Measurements from ENCODE around the gene PNMA6E. TPM values are rescaled to one million over a fixed set of nuclear protein-coding genes. Genes with fewer than 3 reads are reported as not detected.

Gene PNMA6E
- total RNA-seq, 3 donors from 2014 or later = not detected

DNA sequence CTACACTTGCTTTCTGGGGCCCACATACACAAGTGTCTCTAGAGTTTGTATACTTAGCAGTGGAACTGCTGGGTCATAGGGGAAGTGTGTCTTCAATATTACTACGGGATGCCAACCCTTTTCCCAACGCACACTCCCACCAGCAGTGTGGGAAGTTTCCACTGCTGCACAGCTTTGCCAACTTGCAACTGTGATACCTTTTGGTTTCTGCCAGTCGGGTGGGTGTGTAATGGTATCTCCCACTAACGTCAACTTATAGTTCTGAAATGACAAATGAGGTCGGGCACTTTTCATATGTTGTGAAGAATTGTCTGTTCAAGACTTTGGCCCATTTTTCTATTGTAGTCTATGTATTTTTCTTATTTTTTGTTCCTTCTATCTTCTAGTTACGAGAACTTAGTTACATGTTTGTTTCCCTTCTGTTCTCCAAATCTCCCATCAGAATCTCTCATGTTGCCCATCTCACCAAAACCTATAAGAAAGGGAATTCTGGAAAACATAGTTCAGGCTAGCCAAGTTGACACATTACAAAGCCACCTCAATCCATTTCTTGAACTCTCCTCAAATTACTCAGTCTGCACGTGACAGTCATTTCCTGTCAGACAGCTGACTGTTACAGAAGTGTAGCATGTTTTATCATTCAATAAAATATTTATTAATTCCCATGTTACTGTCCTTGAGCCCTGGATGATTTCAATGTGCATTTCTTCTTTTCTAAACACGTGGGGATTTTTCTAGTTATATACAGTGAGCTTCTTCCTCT is 30.7 kb downstream of the PNMA6E start:
- DNase-seq (no peak), ATAC-seq (no peak)
- no peak overlapping the region for H3K4me3 ChIP-seq
- no peaks in the 10 kb centered on the region for H3K4me1 ChIP-seq (ENCODE audit: low read depth)
- no peaks in the 10 kb centered on the region for H3K36me3 ChIP-seq (ENCODE audit: low read depth)
- H3K9me3 ChIP-seq = no peaks in the 10 kb centered on the region
- intact Hi-C loops (cut with DNase I, micrococcal nuclease) = no loop called here
- no peak for TF ChIP-seq CTCF (IDR thresholded peaks at IDR 0.05)

DNA sequence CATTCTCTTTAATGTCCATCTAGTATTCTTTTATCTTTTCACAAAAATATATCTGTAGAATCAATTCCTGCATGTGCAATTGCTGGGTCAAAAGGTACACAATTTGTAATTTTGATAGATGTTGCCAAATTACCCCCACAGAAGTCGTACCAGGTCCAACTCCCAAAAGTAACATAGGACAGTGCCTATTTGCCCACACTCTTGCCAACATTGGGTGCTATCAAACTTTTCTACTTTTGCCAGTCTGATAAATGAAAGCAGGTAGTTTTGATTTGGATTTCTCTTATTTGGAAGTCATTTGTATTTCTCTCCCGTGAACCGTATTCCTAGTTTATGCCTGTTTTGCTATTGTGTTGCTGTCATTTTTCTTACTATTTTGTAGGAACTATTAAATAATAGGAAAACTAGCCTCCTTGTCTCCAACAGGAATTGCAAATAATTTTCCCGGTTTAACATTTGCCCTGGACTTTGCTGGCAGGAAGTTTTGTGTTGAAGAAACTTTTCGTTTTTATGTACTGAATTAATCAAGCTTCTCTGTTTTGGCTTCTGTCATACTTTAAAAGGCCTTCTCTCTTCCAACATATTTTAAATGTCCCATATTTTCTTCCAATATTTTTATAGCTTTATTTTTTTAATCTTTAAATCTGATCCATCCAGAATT is 34.1 kb downstream of the PNMA6E start:
- Histone ChIP-seq H3K36me3 (ENCODE audit: low read depth) (no peaks in the 10 kb centered on the region), H3K4me3 (no peak overlapping the region), H3K4me1 (ENCODE audit: low read depth) (no peaks in the 10 kb centered on the region), H3K9me3 (no peaks in the 10 kb centered on the region)
- ATAC-seq = no peak
- DNase-seq = no peak
- intact Hi-C loops (cut with DNase I, micrococcal nuclease) = no loop called here
- no peak for TF ChIP-seq CTCF (IDR thresholded peaks at IDR 0.05)

- no peaks in the 10 kb centered on the region for H3K4me1 ChIP-seq (ENCODE audit: low read depth)
- no peak overlapping the region for H3K4me3 ChIP-seq
- TF ChIP-seq CTCF (IDR thresholded peaks at IDR 0.05) = no peak
- H3K9me3 ChIP-seq = no peaks in the 10 kb centered on the region
- H3K36me3 ChIP-seq (ENCODE audit: low read depth) = no peaks in the 10 kb centered on the region
- intact Hi-C loops (cut with DNase I, micrococcal nuclease) = no loop called here
- ATAC-seq (no peak), DNase-seq (no peak)
Measured at GRCh38 chrX:153366119-153366518, 35.0 kb downstream of the PNMA6E start.

DNA sequence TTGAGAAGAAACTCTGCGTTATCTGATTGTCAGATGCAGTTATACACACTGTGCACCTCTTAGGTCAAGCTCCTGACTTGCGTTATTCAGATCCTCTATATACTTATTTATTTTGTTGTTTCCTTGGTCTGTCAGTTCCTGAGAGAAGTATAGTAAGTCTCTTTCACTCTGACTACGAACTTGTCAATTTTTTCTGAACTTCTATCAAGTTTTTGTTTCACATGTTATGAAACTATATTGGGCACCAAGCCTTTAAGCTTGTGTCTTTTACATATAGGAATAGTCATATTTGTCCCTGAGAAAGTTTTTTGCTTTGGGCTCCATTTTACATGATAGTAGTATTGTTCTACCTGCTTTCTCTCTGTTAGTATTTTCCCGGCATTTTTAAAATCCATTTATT is 35.5 kb downstream of the PNMA6E start:
- no peak for DNase-seq
- TF ChIP-seq CTCF (IDR thresholded peaks at IDR 0.05) = no peak

DNA sequence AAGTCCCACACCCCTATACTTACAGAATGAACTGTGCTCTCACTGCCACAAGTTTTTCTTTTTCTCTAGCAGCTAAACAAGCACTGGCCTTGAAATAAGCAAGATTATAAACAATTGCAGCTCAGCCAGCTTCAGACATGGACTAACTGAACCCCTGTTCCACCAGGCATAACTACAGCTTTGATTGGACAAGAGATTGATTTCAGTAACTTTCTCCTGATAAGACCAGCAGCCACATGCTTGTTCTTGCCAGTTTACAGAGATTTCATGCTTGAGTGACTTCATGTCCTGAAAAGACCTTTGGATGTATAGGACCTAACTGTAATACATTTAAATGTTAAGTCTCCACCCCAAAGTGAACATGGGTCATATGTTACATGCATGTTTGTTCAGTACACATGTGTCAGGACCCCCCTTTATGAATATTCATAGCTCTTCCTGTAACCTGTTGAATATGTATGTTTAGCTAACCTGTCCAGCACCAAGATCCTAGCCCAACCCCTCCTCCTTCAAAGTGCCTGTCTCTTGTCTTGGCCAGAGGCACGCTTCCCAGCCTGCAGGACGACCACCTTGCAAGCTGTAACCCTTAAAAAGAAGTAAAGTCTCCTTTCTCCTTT is 39.3 kb downstream of the PNMA6E start:
- H3K36me3 ChIP-seq (ENCODE audit: low read depth) = no peaks in the 10 kb centered on the region
- DNase-seq = no peak
- H3K4me1 ChIP-seq (ENCODE audit: low read depth) = no peaks in the 10 kb centered on the region
- intact Hi-C loops (cut with DNase I, micrococcal nuclease) = no loop called here
- peaks cover 5% of the 10 kb centered on the region for H3K9me3 ChIP-seq
- no peak overlapping the region for H3K4me3 ChIP-seq
- TF ChIP-seq CTCF (IDR thresholded peaks at IDR 0.05) = no peak
- no peak for ATAC-seq

More for the DNA sequence above, 35.5 kb downstream of the PNMA6E start:
- Histone ChIP-seq H3K4me1 (ENCODE audit: low read depth) (no peaks in the 10 kb centered on the region), H3K4me3 (no peak overlapping the region), H3K36me3 (ENCODE audit: low read depth) (no peaks in the 10 kb centered on the region), H3K9me3 (no peaks in the 10 kb centered on the region)
- ATAC-seq = no peak
- intact Hi-C loops (cut with DNase I, micrococcal nuclease) = no loop called here
